ENCODE data around the gene EMX1.

Gene EMX1

GRCh38 chr2:72945450-72946019 lies 28.2 kb downstream of the EMX1 start:
- DNase-seq, result no peak

- DNase-seq, result no peak
These were observed 29.1 kb downstream of the EMX1 start for GRCh38 chr2:72946466-72946865.

GRCh38 chr2:72947952-72948830 lies 30.9 kb downstream of the EMX1 start:
- no peak for DNase-seq

- DNase-seq, result no peak
These were observed 31.7 kb downstream of the EMX1 start for GRCh38 chr2:72949045-72949444.

GRCh38 chr2:72949642-72950041 lies 32.3 kb downstream of the EMX1 start:
- DNase-seq, result no peak

- no peak for DNase-seq
These were observed 33.4 kb downstream of the EMX1 start for GRCh38 chr2:72950558-72951255.

GRCh38 chr2:72951303-72952095 lies 34.2 kb downstream of the EMX1 start:
- no peak for DNase-seq

- no peak for DNase-seq
These were observed 34.9 kb downstream of the EMX1 start for GRCh38 chr2:72952110-72952823.

GRCh38 chr2:72952961-72953360 lies 35.6 kb downstream of the EMX1 start:
- no peak for DNase-seq

GRCh38 chr2:72953528-72953927 lies 36.2 kb downstream of the EMX1 start:
- no peak for DNase-seq

- no peak for DNase-seq
These were observed 36.7 kb downstream of the EMX1 start for GRCh38 chr2:72953976-72954375.

- DNase-seq, result no peak
These were observed 37.3 kb downstream of the EMX1 start for GRCh38 chr2:72954376-72955227.

- no peak for DNase-seq
These were observed 38.1 kb downstream of the EMX1 start for GRCh38 chr2:72955228-72956049.

GRCh38 chr2:72956050-72956395 lies 38.7 kb downstream of the EMX1 start:
- no peak for DNase-seq

- DNase-seq, result no peak
These were observed 39.6 kb downstream of the EMX1 start for GRCh38 chr2:72956936-72957335.

- no peak for DNase-seq
These were observed 41.4 kb downstream of the EMX1 start for GRCh38 chr2:72958542-72959385.

GRCh38 chr2:72959554-72959953 lies 42.2 kb downstream of the EMX1 start:
- DNase-seq, result no peak

- DNase-seq, result no peak
These were observed 43.0 kb downstream of the EMX1 start for GRCh38 chr2:72959995-72960981.
